HG02571 (cell line): ENCODE data around the gene GPR52.
"Not testable (repeated sequence)": the region's sequence is repeated elsewhere in the genome, so short reads cannot be mapped to it uniquely, and the experiment has no call there.

Experiments used
- ATAC-seq: cut with Tn5 transposase; IDR thresholded peaks from one replicate; pipeline ENCODE4 v1.9.1; 2021; ENCODE audit warnings: mild to moderate bottlenecking, moderate library complexity; ENCODE audit not compliant: unreplicated experiment

Gene GPR52, protein sequence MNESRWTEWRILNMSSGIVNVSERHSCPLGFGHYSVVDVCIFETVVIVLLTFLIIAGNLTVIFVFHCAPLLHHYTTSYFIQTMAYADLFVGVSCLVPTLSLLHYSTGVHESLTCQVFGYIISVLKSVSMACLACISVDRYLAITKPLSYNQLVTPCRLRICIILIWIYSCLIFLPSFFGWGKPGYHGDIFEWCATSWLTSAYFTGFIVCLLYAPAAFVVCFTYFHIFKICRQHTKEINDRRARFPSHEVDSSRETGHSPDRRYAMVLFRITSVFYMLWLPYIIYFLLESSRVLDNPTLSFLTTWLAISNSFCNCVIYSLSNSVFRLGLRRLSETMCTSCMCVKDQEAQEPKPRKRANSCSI

DNA sequence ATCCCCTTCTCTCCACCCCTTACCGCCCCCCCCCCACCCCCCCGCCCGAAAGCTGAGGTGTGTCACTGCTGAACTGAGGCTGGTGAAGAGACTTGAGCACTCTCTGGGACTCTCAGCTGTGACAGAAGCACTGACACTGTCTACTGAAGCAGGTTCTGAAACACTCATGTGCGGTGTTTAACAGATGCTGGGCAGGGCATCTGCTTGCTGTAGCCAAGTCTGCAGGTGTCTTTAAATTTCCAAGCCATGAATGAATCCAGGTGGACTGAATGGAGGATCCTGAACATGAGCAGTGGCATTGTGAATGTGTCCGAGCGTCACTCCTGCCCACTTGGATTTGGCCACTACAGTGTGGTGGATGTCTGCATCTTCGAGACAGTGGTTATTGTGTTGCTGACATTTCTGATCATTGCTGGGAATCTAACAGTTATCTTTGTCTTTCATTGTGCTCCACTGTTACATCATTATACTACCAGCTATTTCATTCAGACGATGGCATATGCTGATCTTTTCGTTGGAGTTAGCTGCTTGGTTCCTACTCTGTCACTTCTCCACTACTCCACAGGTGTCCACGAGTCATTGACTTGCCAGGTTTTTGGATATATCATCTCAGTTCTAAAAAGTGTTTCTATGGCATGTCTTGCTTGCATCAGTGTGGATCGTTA, at the start of gene GPR52:
GPR52 (plus strand) TSS at position 99 of the 665 bp plus-strand sequence; CDS start at position 247, 148 bp downstream.
- ATAC-seq = no peak

DNA sequence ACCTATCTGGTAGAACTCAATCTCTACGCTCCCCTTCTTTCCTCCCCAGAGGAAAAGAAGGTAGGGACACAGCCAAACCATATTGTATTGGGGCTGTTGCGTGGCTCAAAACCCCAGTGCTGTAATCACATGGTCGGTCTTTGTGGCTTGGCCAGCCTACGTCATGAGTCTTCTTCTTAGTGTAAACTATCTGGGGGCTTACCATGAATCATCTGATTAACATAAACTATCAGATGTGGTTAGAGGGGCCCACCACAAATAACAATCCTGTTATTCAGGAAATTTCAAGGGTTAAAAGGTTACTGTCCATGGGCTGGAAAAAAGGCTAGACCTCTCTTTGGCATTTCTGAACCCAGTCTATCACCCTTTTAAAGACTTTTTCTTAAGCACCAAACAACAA, 49.5 kb upstream of the GPR52 start:
- ATAC-seq = no peak

- ATAC-seq = no peak
Measured at GRCh38 chr1:174399211-174399610, 48.6 kb upstream of the GPR52 start.

DNA sequence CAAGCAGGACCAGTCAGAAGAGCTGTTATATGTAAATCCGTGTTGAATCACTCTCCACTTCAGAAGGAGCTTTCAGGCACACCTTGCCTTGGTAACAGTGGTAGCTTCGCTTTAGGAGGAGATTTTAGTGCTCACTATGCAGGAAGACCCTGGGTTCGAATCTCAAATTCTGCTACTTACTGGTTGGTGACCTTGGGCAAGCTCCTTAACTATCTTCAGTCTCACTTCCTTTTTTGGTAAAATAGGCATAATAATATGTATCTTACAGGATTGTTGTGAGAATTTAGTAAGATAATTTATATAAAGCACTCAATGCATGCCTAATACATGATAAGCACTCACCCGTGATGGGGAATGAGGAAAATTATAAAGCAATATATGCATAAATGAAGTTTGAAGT, 46.7 kb upstream of the GPR52 start:
- ATAC-seq = no peak

DNA sequence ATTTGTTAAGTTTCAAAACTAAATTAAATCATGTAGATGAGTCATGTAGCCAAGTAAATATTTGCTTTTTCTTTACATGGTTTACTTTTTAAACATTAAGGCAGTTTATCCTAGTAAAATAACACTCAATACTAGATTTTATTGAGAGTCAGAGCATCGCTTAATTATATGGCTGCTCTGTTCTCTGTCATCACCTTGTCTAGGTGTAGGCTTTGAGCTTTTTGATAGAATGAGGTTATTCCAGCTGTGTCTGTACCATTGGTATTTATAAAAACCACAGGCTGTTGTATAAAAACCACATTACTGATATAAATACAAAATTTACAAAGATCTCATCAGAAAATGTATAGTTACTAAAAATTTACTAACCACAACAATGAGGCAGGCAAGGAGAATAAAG, 42.5 kb upstream of the GPR52 start:
- ATAC-seq = no peak

GRCh38 chr1:174406421-174406820, 41.3 kb upstream of the GPR52 start:
- ATAC-seq = no peak

DNA sequence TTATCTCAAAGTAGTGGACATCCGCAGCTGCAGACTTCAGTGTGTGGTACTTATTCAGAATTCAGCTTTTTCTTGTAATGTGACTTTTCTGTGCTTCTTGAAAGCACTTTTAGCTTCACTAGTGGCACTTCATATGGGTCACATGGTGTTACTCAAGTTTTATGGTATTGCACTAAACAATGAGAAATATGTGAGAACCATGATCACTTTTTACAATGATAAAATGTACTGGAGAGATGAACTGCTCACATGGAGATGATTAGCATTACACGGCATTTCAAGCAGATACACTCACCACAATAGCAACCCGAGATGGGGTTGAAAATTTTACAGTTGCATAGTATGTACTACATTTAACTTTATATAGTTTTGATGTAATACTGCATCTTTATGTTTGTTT, 40.1 kb upstream of the GPR52 start:
- ATAC-seq = no peak

DNA sequence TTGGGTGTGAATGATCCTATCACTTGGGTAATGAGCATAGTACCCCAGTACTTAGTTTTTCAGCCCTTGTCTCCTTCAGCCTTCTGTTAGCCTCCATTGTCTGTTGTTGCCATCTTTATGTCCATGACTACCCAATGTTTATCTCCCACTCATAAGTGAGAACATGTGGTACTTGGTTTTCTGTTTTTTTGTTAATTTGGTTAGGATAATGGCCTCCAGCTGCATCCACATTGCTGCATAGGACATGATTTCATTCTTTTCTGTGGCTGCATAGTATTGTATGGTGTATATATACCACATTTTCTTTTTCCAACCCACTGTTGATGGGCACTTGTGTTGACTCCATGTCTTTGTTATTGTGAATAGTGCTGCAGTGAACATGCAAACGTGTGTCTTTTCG, 39.6 kb upstream of the GPR52 start:
- ATAC-seq = no peak

DNA sequence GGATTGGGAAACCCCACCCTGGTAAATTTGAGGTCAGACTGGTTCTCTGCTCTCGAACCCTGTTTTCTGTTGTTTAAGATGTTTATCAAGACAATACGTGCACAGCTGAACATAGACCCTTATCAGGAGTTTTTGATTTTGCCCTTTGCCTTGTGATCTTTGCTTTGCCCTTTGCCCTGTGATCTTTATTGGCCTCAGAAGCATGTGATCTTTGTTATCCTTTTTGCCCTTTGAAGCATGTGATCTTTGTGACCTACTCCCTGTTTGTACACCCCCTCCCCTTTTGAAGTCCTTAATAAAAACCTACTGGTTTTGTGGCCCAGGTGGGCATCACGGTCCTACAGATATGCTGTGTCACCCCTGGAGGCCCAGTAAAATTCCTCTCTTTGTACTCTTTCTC, 38.0 kb upstream of the GPR52 start:
- ATAC-seq = not testable (repeated sequence)

DNA sequence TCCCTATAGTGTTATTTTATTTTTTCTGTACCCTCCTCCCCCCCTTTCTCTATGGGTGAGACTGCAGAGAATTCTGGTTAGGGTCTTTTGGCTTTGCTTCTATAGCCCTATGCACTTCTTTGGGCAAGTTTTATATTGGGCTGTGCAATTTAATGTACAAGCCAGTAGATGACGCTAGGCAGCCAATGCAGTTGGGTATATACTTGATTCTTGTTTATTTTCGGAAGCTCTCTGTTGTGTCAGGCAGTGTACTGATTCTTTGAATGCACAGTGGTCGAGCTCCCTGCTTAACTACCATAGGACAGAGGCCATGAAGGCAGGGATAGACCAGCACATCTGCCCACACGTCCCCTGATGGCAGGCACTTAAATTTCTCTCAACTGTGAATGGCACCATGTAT, 34.1 kb upstream of the GPR52 start:
- ATAC-seq = no peak

DNA sequence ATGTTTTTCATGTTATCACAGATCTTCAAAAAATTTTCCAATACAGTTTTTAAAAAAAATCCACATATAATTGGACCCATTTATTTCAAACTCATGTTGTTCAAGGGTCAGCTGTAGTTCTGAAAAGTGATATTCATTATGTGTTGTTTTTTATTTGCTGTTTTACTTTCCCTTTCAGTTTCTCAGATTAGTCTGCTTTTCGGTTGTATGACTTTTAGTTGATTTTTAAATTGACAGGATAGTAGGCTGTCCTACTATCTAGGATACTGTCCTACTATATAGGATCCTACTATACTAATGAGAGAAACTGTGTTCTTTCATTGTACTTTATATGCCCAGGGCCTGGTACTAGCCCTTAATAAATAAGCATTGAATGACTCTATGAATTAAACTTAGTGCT, 33.6 kb upstream of the GPR52 start:
- no peak for ATAC-seq

DNA sequence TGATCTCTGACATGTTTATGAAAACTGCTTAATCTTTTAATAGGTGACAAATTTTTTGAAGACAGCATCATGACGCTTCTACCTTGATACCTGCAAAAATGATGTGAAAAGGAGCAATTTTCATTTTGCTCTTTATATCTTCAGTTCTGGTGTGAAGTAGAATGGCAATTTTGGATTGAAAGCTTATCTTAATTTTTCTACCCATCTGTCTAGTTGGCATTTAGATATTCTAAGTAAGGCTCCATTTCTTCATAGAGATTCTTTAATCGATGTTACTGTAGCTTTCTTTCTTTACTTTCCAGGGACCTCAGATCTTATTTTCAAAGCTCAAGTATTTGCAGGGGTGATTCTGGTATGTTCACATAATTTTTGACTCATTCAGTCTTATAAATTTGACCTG, 32.3 kb upstream of the GPR52 start:
- ATAC-seq = no peak

GRCh38 chr1:174417921-174418320, 29.8 kb upstream of the GPR52 start:
- ATAC-seq = no peak

DNA sequence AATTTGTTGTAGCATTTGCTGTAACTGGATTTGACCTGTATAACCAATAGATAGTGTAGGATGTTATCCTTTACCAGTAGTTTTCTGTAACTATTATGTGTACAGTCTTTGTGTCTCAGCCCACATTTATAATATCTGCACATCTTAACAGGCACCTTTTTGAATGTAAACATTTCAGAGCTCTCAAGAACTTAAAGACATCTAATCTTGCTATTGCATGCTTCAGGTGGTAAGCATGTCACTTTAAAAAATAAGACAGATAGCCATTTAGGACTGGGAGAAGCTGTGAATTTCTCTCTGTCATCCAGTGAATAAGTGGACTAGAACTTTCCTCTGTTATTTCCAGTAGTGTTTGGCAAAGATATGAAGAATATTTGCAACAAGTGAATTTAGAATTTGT, 22.6 kb upstream of the GPR52 start:
- ATAC-seq = no peak

DNA sequence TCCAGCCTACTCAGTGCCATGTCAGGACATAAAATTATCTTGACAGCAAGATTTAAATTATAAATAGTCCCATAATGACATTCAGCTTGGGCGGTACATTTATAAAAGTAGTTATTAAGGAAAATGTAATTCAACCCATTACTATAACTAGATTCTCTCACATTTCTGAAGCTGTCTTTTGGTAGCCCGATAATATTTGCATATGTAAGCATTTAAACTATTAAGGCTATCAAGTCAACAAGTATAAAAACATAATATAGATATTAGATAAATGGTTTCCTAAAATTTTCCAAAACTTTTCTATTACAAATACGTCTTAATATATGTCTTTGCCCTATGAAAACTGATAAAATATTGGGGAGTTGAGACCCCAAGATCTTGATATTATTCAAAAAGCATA, 21.6 kb upstream of the GPR52 start:
- no peak for ATAC-seq

GRCh38 chr1:174428033-174428432, 19.7 kb upstream of the GPR52 start:
- ATAC-seq = no peak

- no peak for ATAC-seq
Measured at GRCh38 chr1:174428739-174429138, 19.0 kb upstream of the GPR52 start.

DNA sequence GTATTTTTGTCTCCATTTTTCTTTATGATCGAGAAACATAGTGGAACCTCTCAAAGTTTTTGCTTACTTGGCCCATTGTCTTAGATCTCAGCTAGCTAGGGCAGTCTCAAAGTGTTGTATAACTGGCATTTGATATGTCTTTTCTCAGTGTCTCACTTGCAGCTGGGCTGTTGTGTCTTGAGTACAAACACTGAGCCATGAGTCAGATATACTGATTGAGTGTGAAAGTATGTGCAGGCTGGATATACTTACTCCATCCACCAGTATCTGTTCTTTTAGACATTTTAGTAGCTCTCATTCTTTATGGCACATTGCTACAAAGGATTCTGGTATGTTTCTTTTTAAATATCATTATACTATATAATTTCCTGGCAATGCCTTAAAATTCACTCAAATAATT, 14.3 kb upstream of the GPR52 start:
- ATAC-seq = no peak

DNA sequence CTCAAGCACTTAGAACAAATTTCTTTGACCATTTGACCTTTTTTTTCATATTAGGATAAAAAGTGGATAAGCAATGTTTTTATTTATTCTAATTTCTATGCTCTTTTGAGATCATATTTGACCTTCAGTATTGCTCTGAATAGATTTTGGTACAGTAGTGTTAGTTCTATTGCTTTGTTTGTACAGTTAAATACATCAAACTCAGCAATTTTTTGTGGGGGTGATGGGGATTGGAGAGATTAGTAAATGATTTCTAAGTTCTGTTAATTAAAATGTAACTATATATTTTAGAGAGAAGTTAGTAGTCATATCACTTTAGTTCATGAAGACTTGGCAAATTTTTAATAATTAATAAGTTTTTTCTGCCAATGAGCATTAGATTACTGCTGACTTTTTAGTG, 2.4 kb upstream of the GPR52 start:
- no peak for ATAC-seq

DNA sequence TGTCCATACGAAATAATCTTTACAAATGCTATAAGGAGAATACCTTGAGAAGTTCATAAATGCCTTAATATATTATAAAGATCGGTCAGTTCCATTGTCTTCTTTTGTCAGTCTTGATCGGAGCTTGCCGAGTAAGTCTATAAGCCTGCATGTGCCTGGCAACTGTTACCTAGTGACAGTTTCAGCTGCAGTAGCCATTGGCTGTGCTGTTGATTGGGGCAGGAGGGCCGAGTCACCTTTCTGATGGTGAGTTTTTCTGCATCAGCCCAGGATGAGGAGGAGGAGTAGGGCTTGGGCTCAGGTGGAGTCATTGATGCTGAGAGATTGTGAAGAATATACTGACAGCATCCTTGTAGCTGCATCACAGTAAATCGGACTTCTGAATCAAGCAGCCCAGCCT, 1.9 kb upstream of the GPR52 start:
- no peak for ATAC-seq

DNA sequence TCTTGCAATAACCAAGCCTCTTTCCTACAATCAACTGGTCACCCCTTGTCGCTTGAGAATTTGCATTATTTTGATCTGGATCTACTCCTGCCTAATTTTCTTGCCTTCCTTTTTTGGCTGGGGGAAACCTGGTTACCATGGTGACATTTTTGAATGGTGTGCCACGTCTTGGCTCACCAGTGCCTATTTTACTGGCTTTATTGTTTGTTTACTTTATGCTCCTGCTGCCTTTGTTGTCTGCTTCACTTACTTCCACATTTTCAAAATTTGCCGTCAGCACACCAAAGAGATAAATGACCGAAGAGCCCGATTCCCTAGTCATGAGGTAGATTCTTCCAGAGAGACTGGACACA, 743 bp downstream of the GPR52 start:
- ATAC-seq = no peak

- ATAC-seq = no peak
Measured at GRCh38 chr1:174448974-174449373, 1.2 kb downstream of the GPR52 start.

- no peak for ATAC-seq
Measured at GRCh38 chr1:174451408-174451807, 3.6 kb downstream of the GPR52 start.
